NCI-H2029 (cell line): ENCODE measurements around the gene RPL29.

ENCODE experiments used
- DNase-seq: peaks from one replicate; lab custom pipeline; 2025; lab: John Stamatoyannopoulos, UW

Gene RPL29

DNA sequence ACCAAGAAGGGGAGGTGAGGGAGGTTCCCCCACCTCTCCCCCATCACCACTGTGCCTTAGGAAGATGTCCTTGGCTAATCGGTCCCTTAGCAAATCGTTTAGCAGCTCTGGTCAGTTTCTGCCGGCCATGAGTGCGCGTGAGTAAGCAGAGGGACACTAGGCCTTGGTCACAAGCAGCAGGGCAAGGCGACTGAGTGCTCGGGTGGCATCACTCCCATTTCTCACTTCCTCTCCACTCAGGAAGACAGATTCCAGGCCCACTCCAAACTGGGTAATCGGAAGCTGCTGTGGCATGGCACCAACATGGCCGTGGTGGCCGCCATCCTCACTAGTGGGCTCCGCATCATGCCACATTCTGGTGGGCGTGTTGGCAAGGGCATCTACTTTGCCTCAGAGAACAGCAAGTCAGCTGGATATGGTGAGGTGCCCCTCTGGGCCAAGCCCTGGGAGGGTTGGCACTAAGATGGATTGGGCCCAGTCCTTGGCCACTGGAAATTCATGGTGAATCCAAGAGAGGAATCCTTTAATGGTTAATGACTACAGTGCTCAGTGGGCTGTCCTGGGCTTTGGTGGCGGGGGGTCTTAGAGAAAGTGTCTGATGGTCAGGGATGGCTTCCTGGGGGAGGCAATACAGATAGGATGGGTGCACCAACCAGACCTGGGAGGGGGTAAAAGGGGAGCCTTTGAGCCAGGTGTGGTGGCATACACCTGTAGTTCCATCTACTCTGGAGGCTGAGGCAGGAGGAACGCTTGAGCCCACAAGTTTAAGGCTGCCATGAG lies 49.6 kb downstream of the RPL29 start:
- DNase-seq, result no peak

DNA sequence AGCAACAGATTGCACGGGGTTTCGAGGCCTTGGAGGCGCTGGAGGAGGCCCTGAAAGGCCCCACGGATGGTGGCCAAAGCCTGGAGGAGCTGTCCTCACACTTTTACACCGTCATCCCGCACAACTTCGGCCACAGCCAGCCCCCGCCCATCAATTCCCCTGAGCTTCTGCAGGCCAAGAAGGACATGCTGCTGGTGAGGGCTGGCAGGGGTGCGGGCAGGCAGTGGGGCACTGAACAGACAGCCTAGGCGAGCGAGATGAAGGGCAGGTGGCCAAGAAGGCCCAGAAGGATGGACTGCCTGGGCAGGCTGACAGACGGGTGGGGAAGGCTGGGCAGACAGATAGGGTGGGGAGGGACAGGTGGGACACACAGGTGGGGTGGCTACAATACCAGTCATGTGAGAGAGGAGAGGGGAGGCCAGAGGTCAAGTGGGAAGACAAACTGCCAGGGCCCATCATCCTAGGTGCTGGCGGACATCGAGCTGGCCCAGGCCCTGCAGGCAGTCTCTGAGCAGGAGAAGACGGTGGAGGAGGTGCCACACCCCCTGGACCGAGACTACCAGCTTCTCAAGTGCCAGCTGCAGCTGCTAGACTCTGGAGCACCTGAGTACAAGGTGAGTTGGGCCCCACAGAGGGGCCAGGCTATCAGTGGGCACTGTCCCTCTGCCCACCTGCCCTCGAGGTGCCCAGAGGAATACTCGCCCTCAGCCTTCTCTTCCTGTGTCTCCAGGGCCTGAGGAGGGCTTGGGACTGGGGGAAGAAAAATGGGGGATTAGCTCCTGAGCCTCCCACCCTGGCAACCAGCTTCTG lies 50.5 kb downstream of the RPL29 start:
- no peak for DNase-seq

DNA sequence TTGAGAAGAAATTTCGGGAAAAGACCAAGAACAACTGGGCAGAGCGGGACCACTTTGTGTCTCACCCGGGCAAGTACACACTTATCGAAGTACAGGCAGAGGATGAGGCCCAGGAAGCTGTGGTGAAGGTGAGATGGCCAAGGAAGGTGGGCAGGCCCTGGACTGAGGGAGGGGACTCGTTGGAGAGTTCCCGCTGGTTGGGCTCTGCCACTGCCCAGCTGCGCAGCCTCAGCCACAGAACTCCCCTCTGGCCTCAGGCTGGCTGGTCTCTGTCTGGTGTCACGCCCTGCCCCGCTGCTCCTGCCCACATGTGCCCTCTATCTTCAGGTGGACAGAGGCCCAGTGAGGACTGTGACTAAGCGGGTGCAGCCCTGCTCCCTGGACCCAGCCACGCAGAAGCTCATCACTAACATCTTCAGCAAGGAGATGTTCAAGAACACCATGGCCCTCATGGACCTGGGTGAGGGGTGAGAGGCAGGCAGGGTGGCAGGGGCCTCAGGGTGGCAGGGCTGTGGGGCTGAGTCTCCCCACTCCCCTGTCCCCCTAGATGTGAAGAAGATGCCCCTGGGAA lies 51.2 kb downstream of the RPL29 start:
- no peak for DNase-seq
